Measurements from ENCODE around the gene AVEN. TPM values are rescaled to one million over a fixed set of nuclear protein-coding genes. Genes with fewer than 3 reads are reported as not detected.

Gene AVEN
- polyA plus RNA-seq, 1 donor (not counting 4 experiments of a cell fraction or from before 2014, with no cell fraction given), result 16.6 TPM

- H3K4me3 ChIP-seq (ENCODE audit: control insufficient read depth in 2 of 3, extremely low read depth in 1 of 3, insufficient read depth in 2 of 3, low read depth in 1 of 3, low read length in 3 of 3), result no peak overlapping the region
- no peaks in the 10 kb centered on the region for H3K9me1 ChIP-seq (ENCODE audit: control insufficient read depth, extremely low read depth, insufficient read depth, low read length)
- peaks cover 0 to 5% of the 10 kb centered on the region in 2 experiments for H3K36me3 ChIP-seq (ENCODE audit: control insufficient read depth in 2 of 2, extremely low read depth in 1 of 2, insufficient read depth in 2 of 2, low read length in 2 of 2)
- FAIRE-seq (no peak), DNase-seq (ENCODE audit: low read depth, low spot score) (no peak)
- H3K9me3 ChIP-seq (ENCODE audit: control insufficient read depth, low read depth, low read length), result no peaks in the 10 kb centered on the region
- dilution Hi-C loops (cut with MboI; ENCODE audit: extremely low pct_ligation_motif_present, low sequenced_read_pairs), result no loop called here
- H3K4me1 ChIP-seq (ENCODE audit: control insufficient read depth, extremely low read depth, insufficient read depth, low read length), result peaks cover 11% of the 10 kb centered on the region
- H2AFZ ChIP-seq (ENCODE audit: control insufficient read depth, low read length), result no peak overlapping the region
- H3K9ac ChIP-seq (ENCODE audit: control insufficient read depth, extremely low read depth, insufficient read depth, low read length), result no peak overlapping the region
- no peaks in the 10 kb centered on the region for H3K79me2 ChIP-seq (ENCODE audit: control insufficient read depth, insufficient read depth, low read length)
- H3K27ac ChIP-seq (ENCODE audit: control insufficient read depth, insufficient read depth, low read length), result no peak overlapping the region
- no peaks in the 10 kb centered on the region for H3K27me3 ChIP-seq (ENCODE audit: control insufficient read depth, extremely low read depth, insufficient read depth, low read length)
- TF ChIP-seq CTCF (optimal IDR thresholded peaks at IDR 0.05 in 1 of 3, IDR thresholded peaks at IDR 0.05 in 1 of 3, conservative IDR thresholded peaks at IDR 0.05 in 1 of 3; ENCODE audit: extremely low read depth in 1 of 3, insufficient read depth in 2 of 3, low read length in 3 of 3) (no peak), EZH2 (IDR thresholded peaks at IDR 0.05; ENCODE audit: low read length) (no peak)
- H3K4me2 ChIP-seq (ENCODE audit: control insufficient read depth, extremely low read depth, insufficient read depth, low read depth, low read length), result no peak overlapping the region
- H4K20me1 ChIP-seq (ENCODE audit: control insufficient read depth, extremely low read depth, insufficient read depth, low read length), result no peaks in the 10 kb centered on the region
Observed at GRCh38 chr15:33859992-33860545, 178.9 kb downstream of the AVEN start.

- dilution Hi-C loops (cut with MboI; ENCODE audit: extremely low pct_ligation_motif_present, low sequenced_read_pairs), result no loop called here
- H2AFZ ChIP-seq (ENCODE audit: control insufficient read depth, low read length), result no peak overlapping the region
- no peaks in the 10 kb centered on the region for H3K79me2 ChIP-seq (ENCODE audit: control insufficient read depth, insufficient read depth, low read length)
- no peak overlapping the region for H3K4me3 ChIP-seq (ENCODE audit: control insufficient read depth in 2 of 3, extremely low read depth in 1 of 3, insufficient read depth in 2 of 3, low read depth in 1 of 3, low read length in 3 of 3)
- no peaks in the 10 kb centered on the region for H3K9me3 ChIP-seq (ENCODE audit: control insufficient read depth, low read depth, low read length)
- H3K36me3 ChIP-seq (ENCODE audit: control insufficient read depth in 2 of 2, extremely low read depth in 1 of 2, insufficient read depth in 2 of 2, low read length in 2 of 2), result no peaks in the 10 kb centered on the region
- FAIRE-seq (no peak), DNase-seq (ENCODE audit: low read depth, low spot score) (no peak)
- H4K20me1 ChIP-seq (ENCODE audit: control insufficient read depth, extremely low read depth, insufficient read depth, low read length), result no peaks in the 10 kb centered on the region
- H3K27me3 ChIP-seq (ENCODE audit: control insufficient read depth, extremely low read depth, insufficient read depth, low read length), result no peaks in the 10 kb centered on the region
- H3K4me2 ChIP-seq (ENCODE audit: control insufficient read depth, extremely low read depth, insufficient read depth, low read depth, low read length), result no peak overlapping the region
- H3K4me1 ChIP-seq (ENCODE audit: control insufficient read depth, extremely low read depth, insufficient read depth, low read length), result peaks cover 11% of the 10 kb centered on the region
- H3K27ac ChIP-seq (ENCODE audit: control insufficient read depth, insufficient read depth, low read length), result no peak overlapping the region
- no peak overlapping the region for H3K9ac ChIP-seq (ENCODE audit: control insufficient read depth, extremely low read depth, insufficient read depth, low read length)
- TF ChIP-seq EZH2 (IDR thresholded peaks at IDR 0.05; ENCODE audit: low read length) (no peak), CTCF (optimal IDR thresholded peaks at IDR 0.05 in 1 of 3, IDR thresholded peaks at IDR 0.05 in 1 of 3, conservative IDR thresholded peaks at IDR 0.05 in 1 of 3; ENCODE audit: extremely low read depth in 1 of 3, insufficient read depth in 2 of 3, low read length in 3 of 3) (no peak)
- no peaks in the 10 kb centered on the region for H3K9me1 ChIP-seq (ENCODE audit: control insufficient read depth, extremely low read depth, insufficient read depth, low read length)
Observed at GRCh38 chr15:33858836-33859235, 180.2 kb downstream of the AVEN start.
